ENCODE results near the gene NFYB.
"Not testable (repeated sequence)": the region's sequence is repeated elsewhere in the genome, so short reads cannot be mapped to it uniquely, and the experiment has no call there.

The NFYB gene

GRCh38 chr12:104114834-104115586 is 23.0 kb downstream of the NFYB start:
- not testable (repeated sequence) for DNase-seq

GRCh38 chr12:104109446-104110271 is 28.4 kb downstream of the NFYB start:
- DNase-seq: no peak

- DNase-seq: peak; percentile 71 to 79 (median 76)
These were observed 29.1 kb downstream of the NFYB start for GRCh38 chr12:104108755-104109445.

- no peak for DNase-seq
These were observed 31.0 kb downstream of the NFYB start for GRCh38 chr12:104106965-104107364.

- no peak for DNase-seq
These were observed 32.5 kb downstream of the NFYB start for GRCh38 chr12:104105461-104105860.

GRCh38 chr12:104097954-104098353 is 40.1 kb downstream of the NFYB start:
- DNase-seq: no peak

GRCh38 chr12:104095289-104095688 is 42.7 kb downstream of the NFYB start:
- no peak for DNase-seq

GRCh38 chr12:104094284-104094683 is 43.7 kb downstream of the NFYB start:
- no peak for DNase-seq

GRCh38 chr12:104091136-104091535 is 46.9 kb downstream of the NFYB start:
- no peak for DNase-seq

GRCh38 chr12:104090685-104091084 is 47.3 kb downstream of the NFYB start:
- DNase-seq: no peak

- DNase-seq: no peak
These were observed 54.1 kb downstream of the NFYB start for GRCh38 chr12:104083769-104084475.

- DNase-seq: no peak
These were observed 57.2 kb downstream of the NFYB start for GRCh38 chr12:104080764-104081163.

- DNase-seq: no peak
These were observed 59.0 kb downstream of the NFYB start for GRCh38 chr12:104079024-104079423.

GRCh38 chr12:104073699-104074098 is 64.3 kb downstream of the NFYB start:
- no peak for DNase-seq

GRCh38 chr12:104072099-104072498 is 65.9 kb downstream of the NFYB start:
- DNase-seq: no peak
